ENCODE results near the gene MTOR.
A peak's percentile ranks its signal among the peaks of the same experiment; 100 is the strongest.
"Not testable (repeated sequence)": the region's sequence is repeated elsewhere in the genome, so short reads cannot be mapped to it uniquely, and the experiment has no call there.

Gene MTOR

DNA sequence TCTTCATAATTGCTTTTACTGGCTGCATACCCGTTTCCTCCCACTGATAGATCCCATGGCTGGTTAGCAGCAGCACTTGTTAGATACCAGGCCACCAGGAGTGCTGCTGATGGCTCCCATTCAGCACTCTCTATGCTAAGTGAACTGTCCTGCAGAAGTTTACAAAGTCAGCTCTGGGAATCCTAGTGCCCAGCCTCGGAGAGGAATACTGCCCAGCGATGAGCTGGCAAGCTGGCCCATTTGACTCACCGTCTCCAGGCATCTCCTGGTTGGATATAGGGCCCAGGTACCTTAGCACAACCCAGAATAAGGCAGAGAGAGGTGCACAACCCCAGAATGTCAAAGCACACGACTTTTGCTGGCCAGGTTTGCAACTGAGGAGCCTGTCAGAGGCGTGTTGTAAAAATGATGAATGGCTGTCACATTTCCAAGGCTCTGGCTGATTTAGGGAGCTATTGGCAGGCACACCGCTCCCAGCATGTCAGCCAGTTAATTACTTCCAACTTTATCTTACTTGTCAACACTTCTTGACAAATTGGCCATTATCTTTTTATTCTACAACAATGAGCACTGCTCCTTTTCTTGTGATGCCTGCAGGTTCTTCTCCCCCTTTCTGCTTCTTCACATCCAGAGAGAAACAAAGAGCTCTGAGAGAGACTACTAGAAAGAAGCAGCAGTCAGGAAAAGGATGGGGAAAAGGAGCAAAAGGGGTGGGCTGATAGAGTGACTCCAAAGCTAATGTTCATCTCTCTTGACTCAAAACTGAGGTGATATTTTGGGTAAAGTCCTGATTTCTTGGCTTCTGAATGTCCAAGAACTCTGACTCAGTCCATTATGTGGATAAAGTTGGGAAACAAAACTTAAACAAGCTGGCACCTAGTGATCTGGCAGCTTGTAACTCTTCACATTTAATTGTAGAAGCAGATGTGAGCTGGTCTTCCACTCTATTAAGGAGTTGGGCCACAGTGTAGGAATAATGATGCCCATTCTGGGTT lies 84.0 kb downstream of the MTOR start:
- DNase-seq: no peak

DNA sequence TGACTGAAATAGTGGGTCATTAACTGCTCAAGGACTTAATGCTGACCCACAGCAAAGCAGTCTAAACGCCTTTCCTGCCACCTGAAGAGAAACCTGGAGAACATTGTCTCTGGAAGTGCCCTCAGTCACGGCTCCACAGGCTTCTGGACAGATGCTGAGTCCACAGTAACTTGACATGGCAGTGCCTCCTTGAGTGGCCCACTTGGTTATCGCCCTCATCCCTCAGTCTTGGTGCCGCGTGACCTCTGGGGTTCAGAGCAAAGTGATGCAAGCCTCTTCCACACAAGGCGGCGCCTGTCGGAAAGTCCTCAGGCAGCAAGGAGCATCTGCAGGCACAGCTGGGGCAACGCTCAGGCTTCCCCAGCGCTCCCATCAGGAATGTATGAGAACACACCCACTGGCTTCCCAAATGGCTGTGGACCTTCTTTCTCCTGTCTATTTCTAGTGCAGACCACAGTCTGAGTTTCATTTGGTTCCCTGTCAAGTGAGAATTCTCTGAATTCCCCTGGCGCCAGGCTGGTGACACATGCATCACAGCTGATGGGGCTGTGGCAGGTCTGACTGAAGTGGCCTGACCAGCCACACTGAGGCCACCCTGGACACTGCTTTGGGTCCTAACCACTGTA lies 86.2 kb downstream of the MTOR start:
- DNase-seq: no peak

DNA sequence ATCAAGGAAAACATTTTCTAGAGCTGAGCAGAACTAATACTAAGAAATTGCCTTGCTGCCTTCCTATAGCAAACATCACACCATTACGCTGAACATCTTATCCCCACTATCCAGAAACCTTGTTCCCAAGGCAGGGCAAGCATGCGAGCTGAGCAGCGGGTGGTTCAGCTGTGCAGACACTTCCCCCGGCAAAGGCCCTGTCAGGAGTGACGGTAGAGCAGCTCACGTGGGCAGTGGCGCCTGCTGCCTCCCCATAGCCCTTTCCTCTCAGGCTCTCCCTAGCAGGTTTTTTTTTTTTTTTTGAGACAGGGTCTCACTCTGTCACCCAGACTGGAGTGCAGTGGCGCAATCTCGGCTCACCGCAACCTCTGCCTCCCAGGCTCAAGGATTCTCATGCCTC lies 86.9 kb downstream of the MTOR start:
- DNase-seq: no peak

DNA sequence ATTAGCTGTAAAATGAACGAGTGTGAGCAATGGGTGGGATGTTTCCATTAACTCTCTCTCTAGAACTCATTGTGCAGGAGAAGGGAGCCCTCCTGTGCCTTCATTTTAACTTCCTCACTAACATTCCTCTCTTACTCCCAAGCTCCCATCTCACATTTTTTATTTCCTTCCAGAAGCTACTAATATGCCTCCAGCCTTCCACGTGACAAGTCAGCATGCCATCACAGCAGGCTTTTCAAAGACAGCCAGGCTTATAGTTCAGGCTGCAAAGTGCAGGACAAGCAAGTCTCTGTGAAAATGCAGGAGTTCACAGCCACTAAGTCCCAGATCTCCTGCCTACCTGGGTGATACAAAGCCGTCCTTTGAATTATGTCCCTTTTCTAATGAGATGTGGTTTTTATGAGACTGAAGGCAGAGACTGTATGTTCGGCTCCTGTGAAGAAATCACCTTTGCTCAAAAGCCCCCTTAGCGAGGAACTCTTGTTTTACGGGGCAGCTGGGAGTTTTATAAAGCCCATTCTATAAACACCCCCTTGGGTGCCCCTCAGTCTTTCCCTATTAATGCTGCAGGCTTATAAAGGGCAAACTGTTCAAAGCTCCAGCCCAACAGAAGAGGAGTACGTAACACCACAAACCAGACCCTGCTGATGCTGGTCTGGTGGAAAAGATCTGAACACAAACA lies 87.9 kb downstream of the MTOR start:
- no peak for DNase-seq

DNA sequence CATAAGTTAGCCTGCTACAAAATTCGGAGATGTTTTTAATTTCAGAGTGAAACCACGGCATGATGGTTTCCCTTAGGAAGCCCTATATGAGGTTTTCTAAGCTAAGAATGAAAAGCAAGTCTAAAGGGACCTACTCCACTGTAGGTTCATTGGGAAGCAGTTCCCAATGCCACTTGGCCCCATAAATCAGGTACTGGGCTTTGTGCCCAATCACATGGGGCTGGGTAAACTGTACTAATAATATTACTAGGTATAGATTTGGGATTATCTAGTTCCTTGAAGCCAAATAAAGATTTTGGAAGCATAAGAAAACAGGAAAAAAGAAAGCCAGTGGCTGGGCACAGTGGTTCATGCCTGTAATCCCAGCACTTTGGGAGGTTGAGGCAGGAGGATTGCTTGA lies 92.2 kb downstream of the MTOR start:
- no peak for DNase-seq

DNA sequence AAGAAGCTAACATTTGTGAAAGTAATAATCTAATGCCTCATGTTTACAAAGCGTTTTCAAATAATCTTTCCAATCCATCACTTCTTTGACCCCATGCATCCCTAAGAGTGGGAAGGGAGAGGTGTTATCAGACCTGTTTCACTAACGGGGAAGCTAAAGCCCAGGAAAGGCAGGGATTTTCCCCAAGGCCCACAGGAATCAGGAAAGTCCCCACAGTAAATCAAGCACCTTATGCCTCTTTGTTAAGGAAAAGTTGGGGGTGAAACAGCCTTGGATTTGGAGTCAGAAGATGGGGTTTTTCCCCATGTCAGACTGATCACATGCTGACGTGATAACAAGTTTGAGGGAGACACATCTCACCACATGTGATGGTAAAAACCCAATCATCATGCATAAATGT lies 93.1 kb downstream of the MTOR start:
- DNase-seq: no peak

DNA sequence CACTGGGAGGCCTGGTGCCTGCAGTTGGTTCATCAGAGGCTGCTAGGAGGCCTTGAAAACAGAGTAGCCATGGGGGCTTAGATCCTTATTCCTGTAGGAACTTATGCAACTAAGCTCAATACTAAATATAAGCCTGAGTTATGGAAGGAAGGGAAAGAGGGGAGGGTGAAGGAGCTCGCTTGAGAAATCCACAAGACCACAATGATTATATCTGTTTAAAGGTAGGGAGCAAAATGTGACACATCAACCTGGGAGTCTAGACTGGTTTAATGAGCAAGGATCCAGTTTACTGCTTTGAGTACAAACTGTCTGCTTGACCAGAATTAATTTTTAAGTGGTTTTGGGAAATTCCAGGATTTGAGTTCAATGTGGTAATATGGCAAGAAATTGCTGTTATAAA lies 93.6 kb downstream of the MTOR start:
- DNase-seq: no peak

DNA sequence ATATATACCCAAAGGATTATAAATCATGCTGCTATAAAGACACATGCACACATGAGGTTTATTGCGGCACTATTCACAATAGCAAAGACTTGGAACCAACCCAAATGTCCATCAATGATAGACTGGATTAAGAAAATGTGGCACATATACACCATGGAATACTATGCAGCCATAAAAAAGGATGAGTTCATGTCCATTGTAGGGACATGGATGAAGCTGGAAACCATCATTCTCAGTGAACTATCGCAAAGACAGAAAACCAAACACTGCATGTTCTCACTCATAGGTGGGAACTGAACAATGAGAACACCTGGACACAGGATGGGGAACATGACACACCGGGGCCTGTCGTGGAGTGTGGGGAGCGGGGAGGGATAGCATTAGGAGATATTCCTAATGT lies 95.6 kb downstream of the MTOR start:
- DNase-seq: not testable (repeated sequence)

DNA sequence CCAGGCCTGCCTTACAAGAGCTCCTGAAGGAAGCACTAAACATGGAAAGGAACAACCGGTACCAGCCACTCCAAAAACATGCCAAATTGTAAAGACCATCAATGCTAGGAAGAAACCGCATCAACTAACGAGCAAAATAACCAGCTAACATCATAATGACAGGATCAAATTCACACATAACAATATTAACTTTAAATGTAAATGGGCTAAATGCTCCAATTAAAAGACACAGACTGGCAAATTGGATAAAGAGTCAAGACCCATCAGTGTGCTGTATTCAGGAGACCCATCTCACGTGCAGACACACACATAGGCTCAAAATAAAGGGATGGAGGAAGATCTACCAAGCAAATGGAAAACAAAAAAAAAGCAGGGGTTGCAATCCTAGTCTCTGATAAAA lies 99.6 kb downstream of the MTOR start:
- DNase-seq: not testable (repeated sequence)

DNA sequence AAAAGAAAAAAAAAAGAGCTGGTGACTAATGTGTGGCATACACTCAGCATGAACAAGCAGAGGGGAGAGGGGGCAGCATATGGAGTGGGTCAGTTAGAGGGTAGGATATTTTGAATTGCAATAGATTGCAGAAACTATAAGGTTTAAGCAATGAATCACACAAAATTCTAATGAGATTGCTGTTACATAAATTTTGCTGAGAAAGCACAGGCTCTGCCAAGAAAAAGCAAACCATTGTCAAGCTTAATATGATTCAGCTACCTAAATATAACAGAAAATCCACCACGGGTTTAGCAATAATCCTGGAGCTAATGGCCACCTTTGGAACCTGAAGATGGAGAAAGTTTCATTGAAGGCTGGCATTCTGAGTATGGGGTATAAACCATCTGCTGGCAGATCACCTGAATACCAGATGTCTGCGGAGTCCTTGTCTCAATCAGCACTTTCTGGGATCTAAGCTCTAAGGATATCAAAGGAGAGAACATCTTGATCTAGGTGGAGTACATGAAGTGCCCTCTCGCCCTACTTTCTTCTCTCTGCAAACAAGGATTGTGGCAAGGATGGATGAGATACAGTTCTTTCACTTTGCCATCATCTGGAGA lies 103.5 kb downstream of the MTOR start:
- DNase-seq: no peak

DNA sequence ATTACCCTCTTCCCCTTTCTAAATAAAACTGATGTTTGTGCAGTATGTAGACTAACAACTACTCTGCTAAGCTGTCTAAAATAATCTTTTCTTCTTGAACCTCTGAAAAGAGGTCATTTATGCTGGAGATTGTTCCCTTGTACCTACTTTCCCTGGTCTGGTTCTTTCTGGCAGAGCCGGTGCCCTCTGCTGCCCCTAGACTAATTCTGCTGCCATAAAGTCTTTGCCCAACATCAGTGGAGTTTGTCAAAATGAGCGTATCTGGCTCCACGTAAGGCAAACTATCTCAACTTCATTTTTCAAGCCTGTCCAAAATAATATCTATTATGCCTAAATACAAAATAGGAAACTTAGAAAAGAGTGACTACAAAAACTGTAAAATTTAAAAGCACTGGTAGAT lies 104.1 kb downstream of the MTOR start:
- DNase-seq: no peak

DNA sequence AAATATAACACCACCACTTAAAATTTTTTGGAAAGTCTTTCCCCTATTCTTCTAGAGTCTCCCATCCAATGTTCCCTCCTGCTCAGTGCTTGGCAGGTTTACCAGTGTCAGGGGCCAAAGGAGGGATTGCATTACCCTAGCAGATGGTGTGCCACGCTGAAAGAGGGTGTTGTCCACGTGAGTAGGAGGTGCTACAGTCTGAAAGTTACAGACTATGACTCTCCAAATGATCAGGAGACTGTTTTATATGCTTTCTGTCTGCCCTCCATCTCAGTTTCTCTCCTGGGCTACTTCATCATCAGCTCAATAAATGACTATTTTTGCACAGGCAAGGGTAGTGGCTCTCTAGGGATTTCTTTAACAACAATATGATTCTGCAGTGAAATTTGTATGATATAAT lies 104.5 kb downstream of the MTOR start:
- DNase-seq: peak; percentile 6

DNA sequence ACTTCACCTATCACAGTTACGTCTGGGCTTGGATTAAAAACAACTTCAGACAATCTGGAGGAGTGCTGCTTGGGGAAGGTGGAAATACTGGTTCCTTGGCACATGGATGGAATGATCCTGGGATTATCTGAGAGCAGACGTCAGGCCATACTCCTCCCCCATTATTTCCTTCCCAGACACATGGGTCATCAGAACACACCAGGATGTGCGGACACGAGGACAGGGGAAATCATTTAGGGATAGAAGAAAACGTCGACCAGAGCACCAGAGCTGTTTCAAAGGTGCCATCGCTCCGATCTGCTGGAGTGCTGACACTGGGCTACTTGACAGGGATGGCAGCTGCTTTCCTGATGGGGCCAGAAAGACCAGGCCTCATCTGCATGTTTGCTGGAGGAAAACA lies 105.0 kb downstream of the MTOR start:
- DNase-seq: no peak

DNA sequence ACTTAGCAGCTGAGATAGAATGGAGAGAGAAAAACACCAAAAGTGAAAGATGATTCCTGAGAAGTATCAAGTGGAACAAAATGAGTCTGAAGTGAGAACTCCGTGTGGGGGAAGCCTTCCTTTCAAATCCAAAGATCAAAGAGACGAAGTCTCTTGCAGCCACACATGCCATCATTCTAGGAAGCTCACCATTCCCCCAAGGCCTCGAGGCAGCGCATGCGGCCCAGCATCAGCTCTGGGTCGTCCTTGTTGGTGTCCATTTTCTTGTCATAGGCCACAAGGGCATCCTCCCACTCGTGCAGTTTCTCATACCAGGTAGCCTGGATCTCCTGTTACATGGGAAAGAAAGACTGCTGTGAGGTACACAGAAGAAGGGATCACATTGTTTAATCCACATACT lies 105.4 kb downstream of the MTOR start:
- peak; percentile 44 for DNase-seq

DNA sequence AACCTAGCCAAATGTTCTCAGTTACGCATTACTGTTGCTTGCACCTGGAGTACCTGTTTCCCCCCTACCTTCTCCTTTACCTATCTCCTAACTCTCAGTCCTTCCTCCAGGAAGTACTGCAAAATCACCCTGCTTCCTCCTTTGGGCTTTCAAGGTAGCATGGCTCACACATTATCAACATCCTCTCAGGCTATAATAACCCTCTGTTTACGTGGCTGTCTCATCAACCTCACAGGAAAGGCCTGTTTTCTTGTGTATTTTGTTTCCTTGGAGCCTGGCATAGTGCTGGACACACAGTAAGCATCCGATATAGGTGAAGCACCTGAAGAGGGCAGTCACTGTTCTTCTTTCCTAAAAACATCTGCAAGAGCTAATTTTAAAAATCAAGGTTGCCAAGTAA lies 105.9 kb downstream of the MTOR start:
- no peak for DNase-seq

DNA sequence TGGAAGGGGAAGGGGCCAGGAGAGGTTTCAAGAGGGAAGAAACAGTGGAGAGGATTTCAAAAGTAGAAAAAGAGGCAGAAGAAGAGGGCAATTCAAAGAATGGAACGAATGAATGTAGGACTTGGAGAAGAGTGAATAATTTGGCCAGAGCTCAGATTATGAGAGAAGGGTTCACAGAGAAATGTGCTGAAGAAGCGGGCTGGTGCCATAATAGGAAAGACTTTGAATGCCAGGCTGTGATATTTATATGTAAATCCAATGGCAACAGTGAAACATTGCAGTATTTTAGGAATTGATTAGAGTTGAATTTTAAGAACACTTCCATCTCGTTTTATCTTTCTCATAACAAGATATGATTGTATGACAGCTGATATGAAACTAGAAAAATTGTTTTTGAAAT lies 109.2 kb downstream of the MTOR start:
- DNase-seq: no peak

DNA sequence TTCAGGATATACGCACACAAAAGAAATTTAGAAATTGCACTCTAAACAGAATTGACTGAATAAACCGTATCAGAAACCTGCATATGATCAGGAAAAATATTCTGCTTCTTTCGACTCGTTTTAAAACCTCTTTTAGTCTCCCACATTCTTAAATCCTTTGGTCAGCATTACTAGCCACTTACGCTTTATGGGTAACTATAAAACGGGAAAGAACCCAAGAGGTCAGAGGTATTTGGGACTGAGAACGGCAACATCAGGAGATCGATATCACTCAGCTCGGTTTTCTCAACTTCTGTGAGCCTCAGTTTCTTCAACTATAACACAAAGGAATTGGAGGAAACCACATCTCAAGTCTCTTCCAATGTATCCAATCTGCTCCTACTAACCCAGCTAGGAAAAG lies 109.6 kb downstream of the MTOR start:
- no peak for DNase-seq

DNA sequence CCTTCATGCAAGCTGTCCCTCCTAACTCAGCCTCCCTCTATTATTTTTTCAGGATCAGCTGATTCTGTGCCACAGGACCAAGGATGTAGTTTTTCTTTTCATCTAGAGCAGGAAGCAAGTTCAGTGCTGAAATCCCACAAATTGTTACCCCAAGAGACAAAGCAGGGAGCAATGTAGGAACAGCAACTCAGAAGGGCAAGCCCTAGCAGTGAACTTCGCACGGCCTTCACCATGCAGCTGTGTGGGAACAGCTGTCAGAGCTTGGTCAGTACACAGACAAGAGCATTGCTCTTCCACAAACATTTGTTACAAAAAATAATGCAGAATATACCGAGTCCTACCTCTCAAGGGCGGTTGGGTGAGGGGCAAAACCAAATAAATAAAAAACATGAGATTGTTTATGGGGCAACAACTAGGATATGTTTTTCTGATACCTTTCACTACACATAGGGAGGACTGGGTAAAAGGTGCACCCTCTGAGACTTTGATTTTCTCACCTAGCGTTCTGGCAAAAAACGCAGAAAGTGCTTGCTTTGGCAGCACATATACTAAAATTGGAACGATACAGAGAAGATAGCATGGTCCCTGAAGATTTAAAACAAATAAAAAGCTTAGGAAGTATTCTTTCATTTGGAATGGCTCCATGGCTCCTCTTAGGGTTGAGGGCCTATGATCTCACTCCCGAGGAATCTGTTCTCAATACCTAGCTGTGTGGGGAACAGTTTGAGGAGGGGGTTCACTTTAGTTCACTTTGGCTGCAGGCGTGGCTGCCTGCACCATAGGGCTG lies 110.3 kb downstream of the MTOR start:
- DNase-seq: no peak

DNA sequence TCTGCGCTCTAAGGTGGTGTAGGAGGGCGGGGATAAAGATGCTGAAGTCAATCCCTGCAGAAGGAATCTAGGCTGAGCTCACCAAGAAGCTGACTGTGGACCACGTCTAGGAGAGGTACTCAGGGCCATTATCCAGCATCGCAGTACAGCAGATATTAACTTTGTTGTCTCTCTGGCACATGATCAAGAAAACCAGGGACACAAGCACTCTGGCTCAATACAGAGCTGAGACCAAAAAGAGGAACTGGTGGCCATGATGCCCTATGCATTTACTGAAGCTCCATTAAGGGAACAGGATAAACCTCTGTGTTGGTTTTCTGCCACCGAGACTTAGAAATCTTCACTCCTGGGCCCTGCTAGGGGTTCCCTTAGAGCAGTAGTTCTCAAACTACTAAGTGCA lies 111.2 kb downstream of the MTOR start:
- no peak for DNase-seq

DNA sequence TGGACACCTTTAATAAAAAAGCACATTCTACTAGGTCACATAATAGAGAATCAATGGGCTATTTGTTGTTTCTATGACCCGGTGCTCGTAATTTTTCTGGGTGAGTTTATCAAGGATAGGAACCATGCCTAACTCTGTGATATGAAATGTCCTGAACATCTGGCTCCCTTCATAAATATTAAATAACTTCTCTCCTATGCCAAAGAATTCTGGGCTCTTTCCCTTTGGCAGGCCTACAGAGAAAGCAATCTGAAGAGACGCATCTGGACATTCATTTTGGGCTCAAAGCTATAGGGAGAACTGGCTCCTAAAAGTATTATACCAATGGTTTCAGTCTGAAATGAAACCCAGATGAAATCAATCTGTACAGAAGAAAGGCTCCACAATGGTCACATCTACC lies 112.0 kb downstream of the MTOR start:
- DNase-seq: no peak

DNA sequence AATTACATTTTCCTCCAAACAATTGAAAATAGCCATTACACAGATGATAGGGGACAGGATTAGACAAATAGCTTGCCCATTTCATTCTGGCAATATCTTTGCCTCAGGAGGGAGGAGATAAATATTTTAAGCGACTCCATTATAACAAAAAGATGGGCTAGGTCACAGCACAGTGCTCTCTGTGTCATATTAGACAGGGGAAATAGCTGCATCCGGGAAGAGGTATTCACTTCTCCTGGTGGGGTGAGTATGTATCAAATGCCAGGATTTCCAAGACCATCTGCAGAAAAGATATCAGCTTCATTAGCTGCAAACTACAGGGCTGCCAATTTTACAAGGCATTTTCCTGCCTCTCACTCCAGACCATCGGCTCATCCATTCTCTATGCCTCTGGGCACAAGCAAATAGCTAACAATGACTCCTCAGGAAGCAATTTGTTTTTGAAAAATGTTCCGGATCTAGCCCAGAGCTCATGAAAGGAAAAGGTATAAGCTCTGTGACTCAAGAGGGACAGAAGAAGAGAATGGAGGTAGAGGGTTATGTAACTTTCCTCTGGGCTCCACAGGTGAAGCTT lies 115.1 kb downstream of the MTOR start:
- DNase-seq: no peak

DNA sequence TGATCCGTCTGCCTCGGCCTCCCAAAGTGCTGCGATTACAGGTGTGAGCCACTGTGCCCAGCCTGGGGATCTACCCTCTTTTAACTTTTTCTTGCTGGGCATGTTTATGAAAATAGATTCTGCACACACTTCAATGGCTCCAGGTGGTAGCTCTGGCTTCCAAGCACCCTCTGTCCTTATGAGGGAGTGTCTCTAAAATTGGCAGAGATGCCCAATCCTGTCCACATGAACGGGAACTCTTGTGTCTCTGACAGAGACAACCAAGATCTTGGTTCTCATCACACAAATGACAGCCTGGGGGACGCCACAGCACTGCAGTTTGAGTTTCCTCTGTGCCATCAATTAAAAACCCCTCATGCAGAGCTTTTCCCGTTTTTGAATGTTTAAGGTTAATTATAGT lies 116.6 kb downstream of the MTOR start:
- DNase-seq: no peak
